GM19035 (cell line): ENCODE results near the gene AQR.

ENCODE experiments used
- ATAC-seq: cut with Tn5 transposase; IDR thresholded peaks from one replicate; pipeline ENCODE4 v1.9.1; 2021; ENCODE audit not compliant: unreplicated experiment

The AQR gene

GRCh38 chr15:34883633-34884032 is 85.9 kb downstream of the AQR start:
- no peak for ATAC-seq

GRCh38 chr15:34883042-34883441 is 86.5 kb downstream of the AQR start:
- ATAC-seq, result no peak

DNA sequence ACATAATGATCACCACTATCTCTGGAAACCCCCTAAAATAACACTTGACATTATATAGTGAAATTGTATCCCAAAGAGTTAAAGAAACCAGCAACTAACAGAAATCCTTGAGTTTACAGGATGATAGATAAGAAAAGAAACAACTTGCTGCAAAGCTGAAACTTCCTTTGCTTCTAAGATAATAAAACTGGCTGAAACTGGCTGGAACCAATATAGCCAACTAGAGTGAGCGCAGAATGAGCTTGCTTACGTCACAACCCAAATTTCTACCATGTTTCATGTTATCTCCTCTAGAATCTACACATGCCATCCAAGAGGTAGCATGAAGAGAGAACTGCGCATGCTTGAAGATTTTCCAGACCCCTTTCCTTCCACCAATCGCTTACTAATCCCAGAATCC is 90.4 kb downstream of the AQR start:
- ATAC-seq, result no peak

DNA sequence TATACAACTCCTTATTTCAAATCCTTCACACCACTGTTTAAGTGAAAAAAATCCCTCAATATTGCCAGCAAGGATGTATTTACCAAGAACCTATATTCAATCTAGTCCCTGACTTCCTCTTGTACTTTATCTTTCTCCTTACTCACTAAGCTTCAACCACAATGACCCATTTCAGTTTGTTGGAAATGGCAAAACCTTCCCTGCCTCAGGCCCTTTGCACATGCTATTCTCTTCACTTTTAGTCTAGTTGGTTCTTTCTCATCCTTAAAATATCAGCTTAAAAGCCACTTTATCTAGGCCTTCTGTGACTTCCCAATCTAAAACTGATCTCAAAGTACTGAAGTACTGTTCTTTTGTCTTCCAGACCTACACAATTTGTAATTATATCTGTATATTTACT is 92.9 kb downstream of the AQR start:
- ATAC-seq, result no peak

GRCh38 chr15:34869110-34869509 is 100.4 kb downstream of the AQR start:
- no peak for ATAC-seq

- ATAC-seq, result no peak
Observed at GRCh38 chr15:34865531-34865930, 104.0 kb downstream of the AQR start.

- ATAC-seq, result no peak
Observed at GRCh38 chr15:34861214-34861613, 108.3 kb downstream of the AQR start.

GRCh38 chr15:34855893-34856292 is 113.6 kb downstream of the AQR start:
- no peak for ATAC-seq

DNA sequence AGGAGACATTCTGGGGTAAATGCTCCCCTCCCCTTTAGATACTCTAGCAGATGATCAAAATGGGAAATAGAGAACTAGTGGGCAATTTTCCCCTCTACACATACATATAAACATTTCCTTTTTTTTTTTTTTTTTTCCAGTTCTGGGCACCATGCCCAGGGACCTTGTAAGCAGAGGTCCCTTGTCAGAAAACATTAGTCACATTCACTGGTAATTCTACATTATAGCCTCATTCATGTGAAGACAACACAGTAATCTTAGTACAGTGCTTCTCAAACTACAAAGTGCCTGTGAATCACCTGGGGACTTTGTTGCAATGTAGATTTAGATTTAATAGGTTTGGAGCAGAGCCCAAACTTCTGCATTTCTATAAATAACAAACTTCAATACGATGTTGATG is 114.1 kb downstream of the AQR start:
- ATAC-seq, result no peak

- ATAC-seq, result no peak
Observed at GRCh38 chr15:34854232-34854631, 115.3 kb downstream of the AQR start.

GRCh38 chr15:34853001-34853758 is 116.4 kb downstream of the AQR start:
- ATAC-seq, result no peak

- no peak for ATAC-seq
Observed at GRCh38 chr15:34851751-34852150, 117.8 kb downstream of the AQR start.

DNA sequence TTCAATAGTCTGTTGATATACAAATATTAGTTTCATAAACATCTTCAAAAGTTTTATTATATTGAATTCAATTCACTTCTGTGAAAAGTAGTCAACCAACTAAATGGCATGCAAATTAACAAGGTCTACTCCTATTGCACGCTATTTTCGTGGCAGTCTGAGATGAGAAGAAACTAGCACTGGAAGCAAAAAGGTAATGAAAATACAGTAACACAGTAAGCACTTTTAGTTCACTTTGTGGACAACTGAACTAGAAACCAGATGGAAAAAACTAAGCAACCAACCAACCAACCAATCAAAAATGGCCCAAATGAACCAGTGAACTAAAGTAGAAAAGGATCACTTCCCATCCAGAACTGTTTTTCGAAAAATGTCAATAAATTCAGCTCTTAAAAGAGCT is 118.5 kb downstream of the AQR start:
- no peak for ATAC-seq

- ATAC-seq, result no peak
Observed at GRCh38 chr15:34850121-34850520, 119.4 kb downstream of the AQR start.

DNA sequence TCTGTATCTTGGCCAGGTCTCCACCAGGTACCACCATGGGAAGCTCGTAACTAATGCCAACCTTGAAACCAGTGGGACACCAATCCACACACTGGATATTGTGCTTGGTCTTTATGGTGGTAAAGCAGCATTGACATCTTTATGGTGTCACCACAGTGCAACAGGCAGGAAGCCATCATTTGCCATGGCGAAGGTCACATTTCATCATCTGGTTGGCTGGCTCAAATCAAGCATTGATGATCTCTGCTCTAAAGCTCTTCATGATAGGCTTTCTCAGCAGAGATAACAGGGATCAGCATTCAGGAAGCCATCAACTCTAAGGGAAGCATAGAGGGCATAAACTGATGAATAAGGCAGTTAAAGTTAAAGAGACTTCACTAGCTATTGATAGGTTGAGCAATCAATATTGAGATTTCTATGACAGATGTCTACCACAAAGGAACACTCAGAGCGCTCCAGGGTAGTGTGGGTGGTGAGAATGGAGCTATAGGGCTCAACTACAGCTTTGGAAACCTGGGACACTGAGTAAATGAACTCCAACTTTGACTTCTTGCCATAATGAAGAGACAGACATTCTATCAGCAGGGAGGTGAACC is 120.1 kb downstream of the AQR start:
- no peak for ATAC-seq

GRCh38 chr15:34847598-34847997 is 121.9 kb downstream of the AQR start:
- ATAC-seq, result no peak

DNA sequence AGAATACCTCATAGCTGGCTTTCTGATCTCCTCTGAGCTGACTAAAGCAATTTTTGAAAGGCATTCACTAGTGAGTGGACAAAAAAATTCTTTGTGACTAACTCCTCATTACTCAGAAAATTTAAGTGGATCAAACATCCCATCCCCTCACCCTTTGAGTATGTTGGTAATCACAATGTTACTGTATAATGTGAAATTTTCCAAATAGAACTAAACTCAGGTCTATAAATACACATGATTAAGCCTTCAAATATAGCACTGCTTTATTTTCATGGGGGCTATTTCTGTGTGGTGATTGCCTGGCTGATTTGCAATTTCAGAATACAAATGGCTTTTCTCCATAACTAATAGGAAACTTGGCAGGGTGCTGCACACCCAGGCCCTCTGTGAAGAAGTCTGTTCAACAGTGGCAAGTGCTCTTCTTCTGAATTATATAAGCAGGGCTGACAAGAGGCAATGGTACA is 128.2 kb downstream of the AQR start:
- no peak for ATAC-seq

GRCh38 chr15:34838282-34838681 is 131.3 kb downstream of the AQR start:
- no peak for ATAC-seq

- ATAC-seq, result no peak
Observed at GRCh38 chr15:34837246-34838016, 132.1 kb downstream of the AQR start.

- no peak for ATAC-seq
Observed at GRCh38 chr15:34828145-34828911, 141.2 kb downstream of the AQR start.

DNA sequence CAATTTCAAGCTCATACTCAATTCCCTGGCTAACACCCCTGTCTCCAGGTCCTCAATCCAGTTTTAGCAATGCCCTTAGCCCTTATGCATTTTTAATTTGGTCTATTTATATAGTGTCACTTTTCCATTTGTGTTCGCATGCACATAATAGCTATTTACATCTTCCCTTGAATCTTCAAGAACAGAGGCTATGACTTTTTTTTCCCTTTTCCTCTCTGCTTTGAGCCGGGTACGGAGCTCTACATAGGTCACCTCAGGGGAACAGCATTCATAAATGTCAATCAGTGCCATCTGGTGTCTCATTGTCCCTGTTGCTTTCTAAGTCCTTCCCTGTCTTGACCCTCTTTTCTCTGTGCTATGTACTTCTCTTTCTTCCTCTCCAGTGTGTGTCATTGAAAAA is 147.7 kb downstream of the AQR start:
- no peak for ATAC-seq
